ENCODE results near the gene SCN3B.

DNA sequence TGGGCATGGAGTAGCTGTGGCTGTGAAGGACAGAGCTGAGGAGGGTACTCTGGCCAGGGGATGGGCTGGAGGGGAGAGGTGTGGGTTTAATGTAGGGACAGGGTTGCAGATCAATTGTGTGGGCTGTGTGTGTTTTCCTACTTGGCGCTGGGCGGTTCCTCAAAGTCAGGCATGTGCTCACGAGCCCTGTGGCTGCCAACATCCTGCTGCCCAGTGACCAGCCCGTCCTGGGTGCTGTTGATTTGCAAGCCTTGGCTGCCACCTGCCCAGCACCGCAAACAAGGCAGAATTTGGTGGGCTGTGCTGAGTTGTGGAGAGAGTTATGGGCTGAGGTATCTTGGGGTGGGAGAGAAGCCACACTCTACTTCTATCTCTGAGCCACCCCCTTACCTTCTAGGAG lies 69.2 kb downstream of the SCN3B start:
- TF ChIP-seq, protein P1, sequence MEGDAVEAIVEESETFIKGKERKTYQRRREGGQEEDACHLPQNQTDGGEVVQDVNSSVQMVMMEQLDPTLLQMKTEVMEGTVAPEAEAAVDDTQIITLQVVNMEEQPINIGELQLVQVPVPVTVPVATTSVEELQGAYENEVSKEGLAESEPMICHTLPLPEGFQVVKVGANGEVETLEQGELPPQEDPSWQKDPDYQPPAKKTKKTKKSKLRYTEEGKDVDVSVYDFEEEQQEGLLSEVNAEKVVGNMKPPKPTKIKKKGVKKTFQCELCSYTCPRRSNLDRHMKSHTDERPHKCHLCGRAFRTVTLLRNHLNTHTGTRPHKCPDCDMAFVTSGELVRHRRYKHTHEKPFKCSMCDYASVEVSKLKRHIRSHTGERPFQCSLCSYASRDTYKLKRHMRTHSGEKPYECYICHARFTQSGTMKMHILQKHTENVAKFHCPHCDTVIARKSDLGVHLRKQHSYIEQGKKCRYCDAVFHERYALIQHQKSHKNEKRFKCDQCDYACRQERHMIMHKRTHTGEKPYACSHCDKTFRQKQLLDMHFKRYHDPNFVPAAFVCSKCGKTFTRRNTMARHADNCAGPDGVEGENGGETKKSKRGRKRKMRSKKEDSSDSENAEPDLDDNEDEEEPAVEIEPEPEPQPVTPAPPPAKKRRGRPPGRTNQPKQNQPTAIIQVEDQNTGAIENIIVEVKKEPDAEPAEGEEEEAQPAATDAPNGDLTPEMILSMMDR (conservative IDR thresholded peaks at IDR 0.05): no peak
- no peak for TF ChIP-seq ZFX (IDR thresholded peaks at IDR 0.05)

All from C4-2B (cell line).